Osteoblast (primary cell): Measurements from ENCODE around the gene TRPM1. TPM values are rescaled to one million over a fixed set of nuclear protein-coding genes. Genes with fewer than 3 reads are reported as not detected.

Experiments
- DNase-seq: peaks from one replicate; pipeline ENCODE4 v3.0.0; 2011; ENCODE audit warnings: low spot score, mixed read lengths; ENCODE audit not compliant: insufficient read length; ENCODE audit errors: missing footprints
- H2AFZ ChIP-seq: 2 replicates; pipeline ENCODE4 v1.6.0; 2011; ENCODE audit warnings: mild to moderate bottlenecking, low read length
- H3K27ac ChIP-seq: 2 replicates; pipeline ENCODE4 v1.5.1; 2011; ENCODE audit warnings: mild to moderate bottlenecking, low read depth, low read length, moderate library complexity
- H3K27me3 ChIP-seq: 2 replicates; pipeline ENCODE4 v1.6.0; 2012; ENCODE audit warnings: mild to moderate bottlenecking, control low read depth, inconsistent platforms, low read length, moderate library complexity; ENCODE audit not compliant: insufficient read depth
- H3K36me3 ChIP-seq: 2 replicates; pipeline ENCODE4 v1.5.1; 2011; ENCODE audit warnings: mild to moderate bottlenecking, low read length, control low read depth, moderate library complexity; ENCODE audit not compliant: insufficient read depth
- H3K4me1 ChIP-seq: 2 replicates; pipeline ENCODE4 v1.5.1; 2011; ENCODE audit warnings: mild to moderate bottlenecking, low read length, control low read depth, moderate library complexity; ENCODE audit not compliant: insufficient read depth
- H3K4me2 ChIP-seq: 2 replicates; pipeline ENCODE4 v1.6.0; 2011; ENCODE audit warnings: mild to moderate bottlenecking, low read length; ENCODE audit not compliant: insufficient read depth
- H3K4me3 ChIP-seq: fragments of 200-600 bp; sonication (generic); 3 replicates; pipeline ENCODE4 v1.5.1; 2012; ENCODE audit warnings: mild to moderate bottlenecking, low read length, inconsistent platforms; ENCODE audit not compliant: insufficient read depth
- H3K79me2 ChIP-seq: 2 replicates; pipeline ENCODE4 v1.6.0; 2012; ENCODE audit warnings: mild to moderate bottlenecking, low read length, control low read depth, inconsistent platforms; ENCODE audit not compliant: insufficient read depth
- H3K9me3 ChIP-seq: 2 replicates; pipeline ENCODE4 v1.5.1; 2011; ENCODE audit warnings: low read depth, low read length, control low read depth
- H4K20me1 ChIP-seq: 2 replicates; pipeline ENCODE4 v1.6.0; 2012; ENCODE audit warnings: mild to moderate bottlenecking, low read length, control low read depth; ENCODE audit not compliant: insufficient read depth
- CTCF ChIP-seq: IDR thresholded peaks from 2 replicates; pipeline ENCODE4 v1.5.1; 2011; ENCODE audit warnings: mild to moderate bottlenecking, low read depth, low read length, moderate library complexity; ENCODE audit errors: extremely low read depth
- total RNA-seq: library from RNA; depleted of rRNA; stranded (reverse); fragments of >200 nt; gene quantifications from 2 replicates; pipeline ENCODE4 v1.2.3, GENCODE V29; 2012

Gene TRPM1
- total RNA-seq, 1 donor = under 0.01 TPM

GRCh38 chr15:31058236-31058962, 43.1 kb downstream of the TRPM1 start:
- Histone ChIP-seq H3K4me2 (no peak overlapping the region), H2AFZ (no peak overlapping the region), H3K27ac (no peak overlapping the region), H3K36me3 (no peaks in the 10 kb centered on the region), H3K4me1 (no peaks in the 10 kb centered on the region), H3K4me3 (no peak overlapping the region), H3K27me3 (peaks cover 5% of the 10 kb centered on the region), H3K79me2 (no peaks in the 10 kb centered on the region), H4K20me1 (no peaks in the 10 kb centered on the region), H3K9me3 (no peaks in the 10 kb centered on the region)
- TF ChIP-seq CTCF = no peak
- DNase-seq = no peak

- Histone ChIP-seq H3K4me3 (no peak overlapping the region), H3K4me2 (no peak overlapping the region), H3K36me3 (no peaks in the 10 kb centered on the region), H2AFZ (no peak overlapping the region), H3K27me3 (peaks cover 5% of the 10 kb centered on the region), H3K4me1 (no peaks in the 10 kb centered on the region), H3K79me2 (no peaks in the 10 kb centered on the region), H3K27ac (no peak overlapping the region), H3K9me3 (no peaks in the 10 kb centered on the region), H4K20me1 (no peaks in the 10 kb centered on the region)
- no peak for DNase-seq
- TF ChIP-seq CTCF = no peak
These were observed 49.9 kb downstream of the TRPM1 start for GRCh38 chr15:31051496-31052080.

GRCh38 chr15:31050953-31051352, 50.6 kb downstream of the TRPM1 start:
- no peaks in the 10 kb centered on the region for H3K9me3 ChIP-seq
- H4K20me1 ChIP-seq = no peaks in the 10 kb centered on the region
- TF ChIP-seq CTCF = no peak
- H3K4me3 ChIP-seq = no peak overlapping the region
- no peak overlapping the region for H3K27ac ChIP-seq
- H3K36me3 ChIP-seq = no peaks in the 10 kb centered on the region
- no peak overlapping the region for H3K4me2 ChIP-seq
- no peaks in the 10 kb centered on the region for H3K79me2 ChIP-seq
- H2AFZ ChIP-seq = no peak overlapping the region
- peaks cover 5% of the 10 kb centered on the region for H3K27me3 ChIP-seq
- no peak for DNase-seq
- no peaks in the 10 kb centered on the region for H3K4me1 ChIP-seq
